ENCODE data around the gene FCMR.
"Not testable (repeated sequence)": the region's sequence is repeated elsewhere in the genome, so short reads cannot be mapped to it uniquely, and the experiment has no call there.

Gene FCMR

GRCh38 chr1:206859082-206859521 lies 62.6 kb downstream of the FCMR start:
- no peak overlapping the region for H3K4me3 ChIP-seq (replicated peaks in 1 of 2; ENCODE audit: low read depth in 2 of 2, low read length in 2 of 2)
- DNase-seq (ENCODE audit: low read depth in 2 of 2) = peak; percentile 45 to 60

GRCh38 chr1:206856674-206857464 lies 64.9 kb downstream of the FCMR start:
- peak in 1 of 2 donors; percentile 5 for DNase-seq (ENCODE audit: low read depth in 2 of 2)
- TF ChIP-seq, protein P1, sequence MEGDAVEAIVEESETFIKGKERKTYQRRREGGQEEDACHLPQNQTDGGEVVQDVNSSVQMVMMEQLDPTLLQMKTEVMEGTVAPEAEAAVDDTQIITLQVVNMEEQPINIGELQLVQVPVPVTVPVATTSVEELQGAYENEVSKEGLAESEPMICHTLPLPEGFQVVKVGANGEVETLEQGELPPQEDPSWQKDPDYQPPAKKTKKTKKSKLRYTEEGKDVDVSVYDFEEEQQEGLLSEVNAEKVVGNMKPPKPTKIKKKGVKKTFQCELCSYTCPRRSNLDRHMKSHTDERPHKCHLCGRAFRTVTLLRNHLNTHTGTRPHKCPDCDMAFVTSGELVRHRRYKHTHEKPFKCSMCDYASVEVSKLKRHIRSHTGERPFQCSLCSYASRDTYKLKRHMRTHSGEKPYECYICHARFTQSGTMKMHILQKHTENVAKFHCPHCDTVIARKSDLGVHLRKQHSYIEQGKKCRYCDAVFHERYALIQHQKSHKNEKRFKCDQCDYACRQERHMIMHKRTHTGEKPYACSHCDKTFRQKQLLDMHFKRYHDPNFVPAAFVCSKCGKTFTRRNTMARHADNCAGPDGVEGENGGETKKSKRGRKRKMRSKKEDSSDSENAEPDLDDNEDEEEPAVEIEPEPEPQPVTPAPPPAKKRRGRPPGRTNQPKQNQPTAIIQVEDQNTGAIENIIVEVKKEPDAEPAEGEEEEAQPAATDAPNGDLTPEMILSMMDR (IDR thresholded peaks at IDR 0.05; ENCODE audit: low read depth, low read length) = peak; percentile 19

More at GRCh38 chr1:206859082-206859521, 62.6 kb downstream of the FCMR start:
- TF ChIP-seq, protein P1 (IDR thresholded peaks at IDR 0.05; ENCODE audit: low read depth, low read length) = no peak

DNA sequence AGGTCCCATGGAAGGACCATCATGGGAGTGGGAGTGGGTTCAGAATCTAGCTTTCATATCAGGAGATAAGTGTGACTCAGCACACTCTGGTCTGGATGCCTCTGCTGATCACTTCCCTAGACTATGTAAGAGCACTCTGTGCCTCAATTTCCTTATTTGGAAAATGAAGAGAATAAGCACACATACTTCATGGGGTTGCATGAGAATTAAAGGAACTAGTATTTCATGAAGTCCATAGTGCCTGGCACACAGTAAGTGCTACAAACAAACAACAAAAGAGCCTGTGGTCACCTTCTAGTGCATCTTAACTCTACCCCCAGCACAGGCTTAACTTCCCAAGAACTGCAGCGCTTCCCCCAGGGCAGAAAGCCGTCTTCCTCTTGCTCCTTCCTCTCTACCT lies 65.9 kb downstream of the FCMR start:
- no peak overlapping the region for H3K4me3 ChIP-seq (replicated peaks in 1 of 2; ENCODE audit: low read depth in 2 of 2, low read length in 2 of 2)
- no peak for DNase-seq (ENCODE audit: low read depth in 2 of 2)
- TF ChIP-seq, protein P1 (IDR thresholded peaks at IDR 0.05; ENCODE audit: low read depth, low read length) = no peak

More at GRCh38 chr1:206856674-206857464, 64.9 kb downstream of the FCMR start:
- H3K4me3 ChIP-seq (replicated peaks in 1 of 2; ENCODE audit: low read depth in 2 of 2, low read length in 2 of 2) = no peak overlapping the region

DNA sequence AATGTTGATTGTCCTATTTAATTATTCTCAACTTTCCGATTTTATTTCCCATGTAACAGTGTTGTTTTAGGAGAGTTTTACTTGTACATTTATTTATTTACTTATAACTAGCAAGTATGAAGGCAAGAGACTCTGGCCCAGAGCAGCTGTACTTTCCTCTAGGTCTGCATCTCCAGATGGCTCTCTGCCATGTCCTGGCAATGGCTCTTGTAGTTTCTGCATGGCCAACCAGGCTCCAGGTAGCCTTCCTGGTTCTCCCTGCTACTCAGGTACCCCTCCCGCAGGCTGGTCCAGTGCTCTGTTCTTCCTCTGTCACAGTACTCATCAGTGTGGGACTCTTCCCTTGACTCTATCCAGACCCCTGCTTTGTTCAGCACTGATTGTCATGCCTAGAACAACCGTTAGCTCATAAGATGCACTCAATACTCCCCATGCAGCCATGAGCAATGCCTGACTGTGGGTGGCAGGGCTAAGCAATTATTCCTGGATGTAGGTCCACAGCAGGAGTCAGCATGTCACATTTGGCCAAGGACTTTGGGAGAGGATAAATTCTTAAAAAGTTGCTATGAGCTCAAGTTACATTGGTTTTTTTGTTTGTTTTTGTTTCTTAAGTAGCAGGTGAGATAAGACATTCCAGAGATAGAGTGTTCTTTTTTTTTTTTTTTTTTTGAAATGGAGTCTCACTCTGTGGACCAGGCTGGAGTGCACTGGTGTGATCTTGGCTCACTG lies 67.2 kb downstream of the FCMR start:
- TF ChIP-seq, protein P1 (IDR thresholded peaks at IDR 0.05; ENCODE audit: low read depth, low read length) = no peak
- no peak overlapping the region for H3K4me3 ChIP-seq (replicated peaks in 1 of 2; ENCODE audit: low read depth in 2 of 2, low read length in 2 of 2)
- peak in 1 of 2 donors; percentile 24 for DNase-seq (ENCODE audit: low read depth in 2 of 2)

DNA sequence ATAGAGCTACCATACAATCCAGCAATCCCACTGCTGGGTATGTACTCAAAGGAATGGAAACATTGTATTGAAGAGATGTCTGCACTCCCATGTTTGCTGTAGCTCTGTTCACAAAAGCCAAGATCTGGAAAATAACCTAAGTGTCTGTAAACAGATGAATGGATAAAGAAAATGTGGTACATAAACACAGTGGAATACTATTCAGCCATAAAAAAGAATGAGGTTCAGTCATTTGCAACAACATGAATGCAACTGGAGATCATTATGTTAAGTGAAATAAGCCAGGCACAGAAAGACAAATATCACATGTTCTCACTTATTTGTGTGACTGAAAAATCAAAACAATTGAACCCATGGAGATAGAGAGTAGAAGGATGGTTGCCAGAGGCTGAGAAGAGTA lies 68.0 kb downstream of the FCMR start:
- H3K4me3 ChIP-seq (replicated peaks in 1 of 2; ENCODE audit: low read depth in 2 of 2, low read length in 2 of 2); DNase-seq (ENCODE audit: low read depth in 2 of 2): not testable (repeated sequence)
